ENCODE results near the gene ORC2. TPM values are rescaled to one million over a fixed set of nuclear protein-coding genes. Genes with fewer than 3 reads are reported as not detected.
"Not testable (repeated sequence)": the region's sequence is repeated elsewhere in the genome, so short reads cannot be mapped to it uniquely, and the experiment has no call there.

ORC2 gene
- total RNA-seq, 1 donor from 2014 or later, result 36.8 TPM

DNA sequence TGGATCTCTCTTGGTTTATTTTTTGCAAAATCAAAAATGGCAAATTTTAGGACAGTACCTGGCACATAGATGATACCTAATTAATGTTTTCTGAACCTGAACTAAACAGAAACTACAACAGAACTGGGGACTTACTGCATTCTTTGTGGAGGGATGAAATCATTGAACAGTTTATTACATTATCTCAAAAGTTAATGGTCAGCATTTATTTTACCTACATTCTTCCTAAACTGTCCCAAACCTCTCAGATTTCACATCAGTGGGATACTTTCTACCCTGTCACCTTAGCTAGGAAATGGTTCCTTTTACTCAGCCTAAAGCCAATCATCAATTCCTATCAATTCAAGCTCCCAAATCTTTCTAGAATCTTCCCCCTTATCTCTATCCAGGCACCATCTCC, 64.0 kb downstream of the ORC2 start:
- H3K27ac Mint-ChIP-seq, result no peak overlapping the region
- POLR2A ChIA-PET, result no interaction called here
- CTCF ChIA-PET, result interaction anchor here (1.7 kb wide), 1 partner anchor 278 kb away, joined by 5 read pairs; no protein-coding TSS in a partner anchor
- H3K27me3 Mint-ChIP-seq, result no peaks in the 10 kb centered on the region
- DNase-seq (no peak), ATAC-seq (ENCODE audit: low read depth) (no peak)
- no peaks in the 10 kb centered on the region for H3K9me3 Mint-ChIP-seq
- TF ChIP-seq, protein P1, sequence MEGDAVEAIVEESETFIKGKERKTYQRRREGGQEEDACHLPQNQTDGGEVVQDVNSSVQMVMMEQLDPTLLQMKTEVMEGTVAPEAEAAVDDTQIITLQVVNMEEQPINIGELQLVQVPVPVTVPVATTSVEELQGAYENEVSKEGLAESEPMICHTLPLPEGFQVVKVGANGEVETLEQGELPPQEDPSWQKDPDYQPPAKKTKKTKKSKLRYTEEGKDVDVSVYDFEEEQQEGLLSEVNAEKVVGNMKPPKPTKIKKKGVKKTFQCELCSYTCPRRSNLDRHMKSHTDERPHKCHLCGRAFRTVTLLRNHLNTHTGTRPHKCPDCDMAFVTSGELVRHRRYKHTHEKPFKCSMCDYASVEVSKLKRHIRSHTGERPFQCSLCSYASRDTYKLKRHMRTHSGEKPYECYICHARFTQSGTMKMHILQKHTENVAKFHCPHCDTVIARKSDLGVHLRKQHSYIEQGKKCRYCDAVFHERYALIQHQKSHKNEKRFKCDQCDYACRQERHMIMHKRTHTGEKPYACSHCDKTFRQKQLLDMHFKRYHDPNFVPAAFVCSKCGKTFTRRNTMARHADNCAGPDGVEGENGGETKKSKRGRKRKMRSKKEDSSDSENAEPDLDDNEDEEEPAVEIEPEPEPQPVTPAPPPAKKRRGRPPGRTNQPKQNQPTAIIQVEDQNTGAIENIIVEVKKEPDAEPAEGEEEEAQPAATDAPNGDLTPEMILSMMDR (IDR thresholded peaks at IDR 0.05), result no peak
- H3K36me3 Mint-ChIP-seq (ENCODE audit: low read depth), result peaks cover 81% of the 10 kb centered on the region
- peaks cover 4% of the 10 kb centered on the region for H3K4me1 Mint-ChIP-seq
- H3K4me3 Mint-ChIP-seq, result no peak overlapping the region
- intact Hi-C loops (cut with micrococcal nuclease), result no loop called here

DNA sequence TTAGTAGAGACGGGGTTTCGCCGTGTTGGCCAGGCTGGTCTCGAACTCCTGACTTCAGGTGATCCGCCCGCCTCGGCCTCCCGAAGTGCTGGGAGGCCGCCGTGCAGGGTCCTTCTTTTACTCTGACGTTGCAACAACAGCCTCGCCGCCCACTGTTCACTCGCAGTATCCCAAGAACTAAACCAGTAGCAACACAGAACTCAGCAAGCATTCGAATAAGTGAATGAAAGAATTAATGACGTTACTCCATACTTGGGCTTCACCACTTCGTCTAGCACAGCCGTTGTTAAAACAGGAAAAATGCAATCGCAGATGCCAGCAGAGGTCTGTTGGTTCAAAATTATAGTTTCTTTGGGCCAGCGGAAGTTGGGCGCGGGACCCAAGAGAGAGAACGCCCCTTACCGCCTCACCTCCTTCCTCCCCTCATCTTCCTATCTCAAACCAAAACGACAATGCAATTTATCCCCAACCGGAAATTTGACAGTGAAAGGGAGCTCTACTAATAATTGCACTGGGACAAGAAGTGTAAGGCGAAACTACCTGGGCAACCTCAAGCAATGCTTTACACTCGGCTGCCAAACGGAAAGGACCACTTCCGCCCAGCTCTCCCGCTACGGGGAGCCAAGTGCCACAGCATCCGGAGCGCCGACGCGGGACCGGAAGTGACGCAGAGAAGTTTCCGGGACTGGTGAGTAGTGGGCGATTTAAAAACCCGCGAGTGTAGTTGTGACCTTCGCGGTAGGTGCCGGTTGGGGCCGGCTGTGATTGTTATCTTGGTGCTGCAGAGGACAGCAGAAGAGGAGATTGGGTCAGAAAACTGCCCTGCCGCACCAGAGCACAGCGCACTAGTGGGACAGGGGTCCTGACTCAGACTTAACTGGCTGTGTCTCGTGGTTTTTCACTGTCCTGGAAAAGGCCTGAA, 74.5 kb downstream of the ORC2 start, which contains the start of the genes NIF3L1 and PPIL3:
Gene NIF3L1, plus strand, starts transcription at position 668 of the 922 bp plus-strand sequence. CDS start 2,573 bp downstream, outside the sequence.
Gene PPIL3, minus strand, starts transcription at position 374 of the 922 bp plus-strand sequence. CDS start 1,462 bp downstream, outside the sequence.
- DNase-seq (peak; percentile 90), ATAC-seq (ENCODE audit: low read depth) (peak; percentile 80)
- TF ChIP-seq, protein P1 (IDR thresholded peaks at IDR 0.05), result no peak
- Mint-ChIP-seq H3K4me1 (peaks cover 40% of the 10 kb centered on the region), H3K4me3 (peak within 1 kb of the TSS; percentile 99), H3K36me3 (ENCODE audit: low read depth) (peaks cover 50% of the 10 kb centered on the region), H3K27me3 (no peaks in the 10 kb centered on the region), H3K27ac (peak within 1 kb of the TSS; percentile 100), H3K9me3 (no peaks in the 10 kb centered on the region)
- intact Hi-C loops (cut with micrococcal nuclease), result loop anchor here (1.0 to 5.0 kb wide), 14 partner anchors 12 to 1376 kb away; partner anchors contain the start of genes ALS2, BZW1, CASP10 and CLK1
- POLR2A ChIA-PET, result interaction anchor here (0.5 to 2.4 kb wide), 23 partner anchors 9 to 892 kb away, joined by 3 to 117 read pairs (median 4); partner anchors contain the start of genes ALS2, BZW1, CASP10 and CASP8
- CTCF ChIA-PET, result interaction anchor here (1.0 to 2.9 kb wide), 6 partner anchors 16 to 343 kb away, joined by 3 to 9 read pairs (median 6); partner anchors contain the start of gene CLK1

DNA sequence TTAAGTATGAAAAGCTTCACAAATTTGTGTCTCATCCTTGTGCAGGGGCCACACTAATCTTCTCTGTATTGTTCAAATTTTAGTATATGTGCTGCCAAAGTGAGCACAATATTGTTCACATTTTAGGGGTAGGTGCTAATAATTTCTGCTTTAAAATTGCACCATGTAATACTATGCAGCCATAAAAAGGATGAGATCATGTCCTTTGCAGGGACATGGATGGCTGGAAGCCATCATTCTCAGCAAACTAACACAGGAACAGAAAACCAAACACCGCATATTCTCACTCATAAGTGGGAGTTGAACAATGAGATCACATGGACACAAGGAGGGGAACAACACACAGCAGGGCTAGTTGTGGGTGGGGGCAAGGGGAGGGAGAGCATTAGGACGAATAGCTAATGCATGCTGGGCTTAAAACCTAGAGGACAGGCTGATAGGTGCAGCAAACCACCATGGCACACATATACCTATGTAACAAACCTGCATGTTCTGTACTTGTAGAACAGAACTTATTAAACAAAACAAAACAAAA, 81.7 kb downstream of the ORC2 start:
- H3K9me3 Mint-ChIP-seq; intact Hi-C loops (cut with micrococcal nuclease); H3K4me1 Mint-ChIP-seq; H3K27ac Mint-ChIP-seq; H3K27me3 Mint-ChIP-seq; DNase-seq; H3K4me3 Mint-ChIP-seq; ATAC-seq (ENCODE audit: low read depth); CTCF ChIA-PET: not testable (repeated sequence)
- POLR2A ChIA-PET, result interaction anchor here (2.7 kb wide), 1 partner anchor 18 kb away, joined by 9 read pairs; the partner anchor contains the start of gene CLK1
- peaks cover 76% of the 10 kb centered on the region for H3K36me3 Mint-ChIP-seq (ENCODE audit: low read depth)

DNA sequence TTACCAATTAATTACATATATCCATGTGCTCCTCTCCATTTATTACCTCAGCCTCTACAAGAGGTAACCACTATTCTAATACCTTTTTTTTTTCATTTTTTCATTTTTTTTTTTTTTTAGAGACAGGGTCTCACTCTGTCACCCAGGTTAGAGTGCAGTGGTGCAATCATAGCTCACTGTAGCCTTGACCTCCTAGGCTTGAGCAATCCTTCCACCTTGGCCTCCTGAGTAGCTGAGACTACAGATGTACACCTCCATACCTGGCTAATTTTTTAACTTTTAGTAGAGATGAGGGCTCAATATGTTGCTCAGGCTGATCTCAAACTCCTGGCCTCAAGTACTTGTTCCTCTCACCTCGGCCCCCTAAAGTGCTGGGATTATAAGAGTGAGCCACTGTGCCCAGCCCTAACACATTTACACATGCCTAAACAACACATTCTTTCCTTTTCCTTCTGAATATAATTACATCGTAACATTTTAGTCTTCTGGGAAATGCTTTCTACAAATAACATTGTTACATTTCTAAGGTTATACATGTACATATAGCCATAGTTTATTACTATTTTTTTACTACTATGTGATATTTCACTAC, 85.1 kb downstream of the ORC2 start:
- no peak overlapping the region for H3K27ac Mint-ChIP-seq
- H3K27me3 Mint-ChIP-seq, result no peaks in the 10 kb centered on the region
- POLR2A ChIA-PET, result interaction anchor here (0.6 to 1.6 kb wide), 2 partner anchors 14 to 369 kb away, joined by 3 to 9 read pairs; partner anchors contain the start of gene CLK1
- no peak overlapping the region for H3K4me3 Mint-ChIP-seq
- intact Hi-C loops (cut with micrococcal nuclease), result no loop called here
- TF ChIP-seq, protein P1 (IDR thresholded peaks at IDR 0.05), result no peak
- no peaks in the 10 kb centered on the region for H3K4me1 Mint-ChIP-seq
- H3K9me3 Mint-ChIP-seq, result no peaks in the 10 kb centered on the region
- CTCF ChIA-PET, result no interaction called here
- no peak for DNase-seq
- peaks cover 80% of the 10 kb centered on the region for H3K36me3 Mint-ChIP-seq (ENCODE audit: low read depth)
- no peak for ATAC-seq (ENCODE audit: low read depth)

DNA sequence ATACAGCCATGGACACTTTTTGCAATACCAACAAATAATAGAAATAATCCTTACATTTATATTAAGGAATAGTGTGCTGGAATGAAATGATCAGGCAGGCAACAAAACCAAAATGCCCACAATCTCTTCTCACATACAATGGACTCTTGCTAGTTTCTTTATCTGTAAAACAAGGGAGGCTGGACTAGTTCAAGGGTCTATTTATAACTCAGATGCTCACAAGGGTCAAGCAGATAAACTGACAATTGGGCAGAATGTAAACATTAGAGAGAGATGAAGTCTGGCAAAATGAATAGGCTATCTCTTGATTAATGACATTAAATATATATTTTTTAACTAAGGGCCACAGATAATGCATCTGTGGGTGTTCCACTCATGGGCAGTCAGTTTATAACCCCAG, 86.0 kb downstream of the ORC2 start:
- H3K27ac Mint-ChIP-seq, result no peak overlapping the region
- TF ChIP-seq, protein P1 (IDR thresholded peaks at IDR 0.05), result no peak
- POLR2A ChIA-PET, result interaction anchor here (1.6 kb wide), 1 partner anchor 13 kb away, joined by 9 read pairs; the partner anchor contains the start of gene CLK1
- no peaks in the 10 kb centered on the region for H3K4me1 Mint-ChIP-seq
- peaks cover 80% of the 10 kb centered on the region for H3K36me3 Mint-ChIP-seq (ENCODE audit: low read depth)
- DNase-seq (no peak), ATAC-seq (ENCODE audit: low read depth) (no peak)
- intact Hi-C loops (cut with micrococcal nuclease), result no loop called here
- H3K4me3 Mint-ChIP-seq, result no peak overlapping the region
- H3K27me3 Mint-ChIP-seq, result no peaks in the 10 kb centered on the region
- CTCF ChIA-PET, result no interaction called here
- no peaks in the 10 kb centered on the region for H3K9me3 Mint-ChIP-seq

Data from activated B cell treated with CpG ODN at 0.5 μM for 24 hours (primary cell).